ENCODE data around the gene BTBD18. TPM values are rescaled to one million over a fixed set of nuclear protein-coding genes. Genes with fewer than 3 reads are reported as not detected.

Gene BTBD18
- total RNA-seq, 1 donor from 2014 or later = not detected

DNA sequence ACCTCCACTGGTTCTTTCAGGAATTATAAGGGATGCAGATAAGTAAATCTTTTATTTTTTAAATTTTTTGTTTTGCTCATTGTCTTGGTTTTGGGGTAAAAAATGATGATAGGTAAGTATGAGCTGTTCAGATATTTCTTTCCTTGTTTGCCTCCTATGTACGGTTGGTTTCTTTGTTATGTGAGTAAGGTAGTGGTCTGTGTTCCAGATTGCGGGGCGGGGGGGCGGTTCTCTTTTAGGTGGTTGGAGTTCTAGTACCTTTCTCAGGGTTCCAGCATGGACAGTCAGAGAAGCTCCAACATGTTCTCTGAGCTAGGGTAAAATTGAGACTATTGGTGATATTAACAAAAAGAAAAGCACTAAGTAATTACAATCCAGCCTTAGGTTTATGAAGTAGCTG is 12.4 kb upstream of the BTBD18 start:
- Mint-ChIP-seq H3K27me3 (no peaks in the 10 kb centered on the region), H3K9me3 (no peaks in the 10 kb centered on the region), H3K4me3 (no peak overlapping the region), H3K4me1 (peaks cover 19% of the 10 kb centered on the region), H3K36me3 (ENCODE audit: low read depth) (peaks cover 1% of the 10 kb centered on the region), H3K27ac (no peak overlapping the region)
- intact Hi-C loops (cut with micrococcal nuclease) = no loop called here
- no peak for DNase-seq

DNA sequence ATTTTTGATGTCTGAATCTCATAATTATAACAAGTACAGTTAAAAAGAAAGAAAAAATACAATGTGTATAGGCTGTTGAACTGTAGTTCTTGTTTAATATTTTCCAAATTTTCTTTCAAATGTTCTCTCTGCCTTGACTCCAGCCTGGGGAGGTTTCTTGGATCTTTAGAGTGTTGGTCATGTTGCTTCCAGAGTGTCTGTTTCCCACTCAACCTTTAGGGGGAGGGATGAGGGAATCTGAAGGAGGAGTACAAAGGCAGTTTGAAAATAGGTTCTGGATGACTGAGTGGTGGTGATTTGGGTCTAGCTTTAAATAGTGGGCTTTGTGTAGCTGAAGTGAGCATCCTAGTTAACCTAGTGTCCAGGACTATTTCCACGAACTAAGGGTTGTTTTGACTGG is 11.9 kb upstream of the BTBD18 start:
- DNase-seq = no peak
- intact Hi-C loops (cut with micrococcal nuclease) = no loop called here
- no peaks in the 10 kb centered on the region for H3K27me3 Mint-ChIP-seq
- peaks cover 1% of the 10 kb centered on the region for H3K36me3 Mint-ChIP-seq (ENCODE audit: low read depth)
- peaks cover 19% of the 10 kb centered on the region for H3K4me1 Mint-ChIP-seq
- no peak overlapping the region for H3K27ac Mint-ChIP-seq
- no peak overlapping the region for H3K4me3 Mint-ChIP-seq
- no peaks in the 10 kb centered on the region for H3K9me3 Mint-ChIP-seq

DNA sequence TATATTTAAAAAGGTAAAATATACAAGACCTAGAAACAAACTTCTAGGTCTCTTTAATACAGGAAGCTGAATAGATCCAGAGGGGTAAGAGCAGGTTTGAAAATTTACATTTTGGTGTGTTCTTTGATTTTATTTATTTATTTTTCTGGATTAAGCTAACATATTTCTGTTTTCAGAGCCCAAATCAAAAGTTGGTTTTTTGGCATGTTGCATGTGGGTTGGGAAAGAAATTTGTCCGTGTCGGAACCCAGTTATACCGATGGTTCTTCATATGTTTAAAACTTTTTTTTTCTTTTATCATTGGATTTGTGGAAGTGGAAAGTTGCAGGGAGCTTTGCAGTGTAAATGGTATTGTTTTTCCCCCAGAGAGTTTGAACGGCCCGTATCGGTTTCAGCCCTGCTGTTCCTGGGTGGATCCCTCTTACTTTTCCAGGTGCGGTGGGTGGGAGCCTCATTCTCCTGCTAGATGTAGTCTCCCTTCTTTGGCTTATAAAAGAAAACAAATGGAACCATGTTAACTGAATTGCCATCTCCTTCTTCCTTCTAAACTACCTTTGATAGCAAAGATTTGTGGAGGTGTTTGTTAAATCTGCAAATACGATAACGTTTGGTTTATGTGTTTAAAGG is 10.7 kb upstream of the BTBD18 start:
- Mint-ChIP-seq H3K4me3 (peak overlapping the region; percentile 54), H3K4me1 (peaks cover 23% of the 10 kb centered on the region), H3K27me3 (no peaks in the 10 kb centered on the region), H3K9me3 (no peaks in the 10 kb centered on the region), H3K36me3 (ENCODE audit: low read depth) (peaks cover 1% of the 10 kb centered on the region), H3K27ac (no peak overlapping the region)
- no peak for DNase-seq
- intact Hi-C loops (cut with micrococcal nuclease) = no loop called here

DNA sequence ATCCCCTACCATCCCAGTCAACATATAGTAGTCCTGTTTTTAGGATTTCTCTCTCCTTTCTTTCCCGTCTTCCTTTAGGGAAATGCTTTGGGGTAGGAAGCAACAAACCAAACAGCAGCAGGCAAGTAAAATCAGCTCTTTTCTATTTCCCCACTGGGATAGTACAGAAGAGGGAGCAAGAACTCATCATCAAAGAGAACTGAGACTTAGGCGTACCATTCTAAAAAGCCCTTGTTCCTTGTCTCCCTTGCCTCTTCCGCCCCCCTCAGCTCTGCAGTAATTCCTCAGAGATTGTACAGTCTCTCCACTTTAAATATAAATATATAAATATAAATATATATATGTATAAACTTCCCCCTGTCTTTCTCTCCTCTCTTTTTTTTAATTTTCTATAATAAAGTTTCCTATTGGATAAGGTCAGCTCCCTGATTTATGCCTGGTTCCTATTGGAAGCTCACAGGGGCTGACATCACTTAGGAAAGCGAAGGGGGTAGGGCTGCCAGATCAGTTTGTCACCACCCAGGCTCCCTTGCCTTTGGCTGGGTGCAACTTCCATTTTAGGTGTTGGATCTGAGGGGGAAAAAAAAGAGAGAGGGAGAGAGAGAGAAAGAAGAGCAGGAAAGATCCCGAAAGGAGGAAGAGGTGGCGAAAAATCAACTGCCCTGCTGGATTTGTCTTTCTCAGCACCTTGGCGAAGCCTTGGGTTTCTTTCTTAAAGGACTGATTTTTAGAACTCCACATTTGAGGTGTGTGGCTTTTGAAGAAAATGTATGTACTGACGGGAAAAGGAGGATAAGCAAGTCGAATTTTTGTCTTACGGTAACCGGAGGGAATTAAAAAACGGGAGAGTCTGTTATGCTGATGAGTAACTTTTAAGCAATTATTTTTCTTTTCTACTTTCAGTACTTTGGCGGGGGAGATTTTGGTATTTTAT is 9.9 kb upstream of the BTBD18 start, which contains the start of gene CTNND1:
Gene CTNND1, plus strand, starts transcription at position 502 of the 934 bp plus-strand sequence. CDS start 29,677 bp downstream, outside the sequence.
- Mint-ChIP-seq H3K27ac (no peak within 1 kb of the TSS), H3K4me1 (peaks cover 23% of the 10 kb centered on the region), H3K36me3 (ENCODE audit: low read depth) (peaks cover 1% of the 10 kb centered on the region), H3K9me3 (no peaks in the 10 kb centered on the region), H3K4me3 (peak within 1 kb of the TSS; percentile 56), H3K27me3 (no peaks in the 10 kb centered on the region)
- no peak for DNase-seq
- intact Hi-C loops (cut with micrococcal nuclease) = no loop called here

DNA sequence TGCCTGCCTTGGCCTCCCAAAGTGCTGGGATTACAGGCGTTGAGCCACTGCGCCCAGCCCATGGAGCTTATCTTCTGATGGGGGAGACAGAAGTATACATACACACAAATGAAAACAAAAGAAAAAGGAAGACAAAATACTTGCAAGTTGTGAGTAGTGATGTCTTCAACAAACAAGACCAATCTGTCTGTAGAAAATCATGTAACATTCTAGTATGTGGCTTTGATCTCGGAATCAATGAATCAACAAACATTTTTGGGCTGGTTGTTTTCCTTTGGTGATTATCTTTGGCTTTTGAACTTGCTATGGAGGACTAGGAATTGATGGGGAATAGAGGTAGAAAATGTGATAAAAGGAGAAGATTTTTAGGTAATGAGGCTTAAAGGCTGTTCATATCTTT is 6.6 kb upstream of the BTBD18 start:
- Mint-ChIP-seq H3K27me3 (no peaks in the 10 kb centered on the region), H3K9me3 (no peaks in the 10 kb centered on the region), H3K4me3 (no peak overlapping the region), H3K4me1 (peaks cover 15% of the 10 kb centered on the region), H3K27ac (no peak overlapping the region), H3K36me3 (ENCODE audit: low read depth) (peaks cover 1% of the 10 kb centered on the region)
- no peak for DNase-seq
- intact Hi-C loops (cut with micrococcal nuclease) = no loop called here

DNA sequence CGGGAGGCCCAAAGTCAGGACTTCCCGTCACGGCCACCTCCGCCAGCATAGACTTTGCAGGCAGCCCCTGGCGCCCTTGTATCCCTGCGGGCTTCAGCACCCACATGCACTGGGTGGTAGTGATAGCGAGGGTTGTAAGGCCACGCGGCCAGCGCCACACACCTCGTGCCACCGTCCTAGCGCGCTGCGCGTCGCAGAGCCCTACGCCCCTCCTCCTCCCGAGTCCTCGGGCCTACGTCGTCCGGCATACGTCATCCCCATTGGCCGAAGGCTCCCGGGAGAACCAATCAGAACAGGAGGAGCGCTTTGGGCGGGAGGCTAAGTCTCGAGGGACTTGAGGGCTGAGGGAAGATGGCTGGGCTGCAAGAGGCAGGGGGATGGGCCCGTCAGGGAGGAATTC is 1.3 kb upstream of the BTBD18 start:
- DNase-seq = no peak
- intact Hi-C loops (cut with micrococcal nuclease) = no loop called here
- Mint-ChIP-seq H3K27me3 (no peaks in the 10 kb centered on the region), H3K4me3 (no peak overlapping the region), H3K9me3 (no peaks in the 10 kb centered on the region), H3K4me1 (peaks cover 14% of the 10 kb centered on the region), H3K36me3 (ENCODE audit: low read depth) (peaks cover 10% of the 10 kb centered on the region), H3K27ac (no peak overlapping the region)

DNA sequence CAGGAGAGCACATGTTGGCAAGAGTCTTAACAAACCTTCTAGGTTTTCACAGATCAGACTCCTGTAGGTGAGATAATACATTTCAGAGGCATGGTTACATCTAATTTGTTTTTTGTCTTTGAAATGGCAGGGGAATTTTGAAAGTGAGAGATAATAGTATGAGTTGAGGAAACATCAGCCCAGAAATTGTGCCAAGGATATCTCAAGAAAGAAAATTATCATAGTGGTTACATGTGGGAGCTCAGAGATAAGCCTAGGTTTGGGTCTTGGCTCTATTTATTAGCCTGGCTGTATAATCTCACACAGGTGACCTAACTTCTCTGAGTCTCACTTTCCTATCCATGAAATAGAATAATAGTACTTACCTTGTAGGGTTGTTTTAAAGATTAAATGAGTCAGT is 443 bp downstream of the BTBD18 start:
- no peak for DNase-seq
- H3K27me3 Mint-ChIP-seq = no peaks in the 10 kb centered on the region
- peaks cover 20% of the 10 kb centered on the region for H3K36me3 Mint-ChIP-seq (ENCODE audit: low read depth)
- H3K4me1 Mint-ChIP-seq = peaks cover 19% of the 10 kb centered on the region
- no peaks in the 10 kb centered on the region for H3K9me3 Mint-ChIP-seq
- intact Hi-C loops (cut with micrococcal nuclease) = loop anchor here (1.0 kb wide), 1 partner anchor 49 kb away; no protein-coding TSS in a partner anchor
- no peak overlapping the region for H3K27ac Mint-ChIP-seq
- no peak overlapping the region for H3K4me3 Mint-ChIP-seq

DNA sequence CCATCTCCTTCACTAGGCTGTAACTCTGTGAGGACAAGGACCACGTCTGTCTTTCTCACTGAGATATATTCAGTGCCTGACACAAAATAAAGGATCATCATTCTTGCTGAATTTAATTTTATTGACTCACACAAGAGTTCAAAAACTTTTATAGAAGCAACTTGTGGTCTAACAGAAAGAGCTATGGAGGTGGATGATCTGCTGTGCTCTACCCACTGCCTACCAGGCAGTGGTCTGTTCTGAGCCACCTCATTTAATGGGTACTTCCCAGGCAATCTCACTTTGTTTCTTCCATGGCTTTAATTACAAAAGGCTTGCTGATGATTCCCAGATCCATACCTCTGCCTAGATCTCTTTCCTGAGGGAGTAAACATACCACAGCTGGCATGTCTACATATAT is 4.7 kb downstream of the BTBD18 start:
- peak overlapping the region; percentile 74 for H3K27ac Mint-ChIP-seq
- no peak for DNase-seq
- intact Hi-C loops (cut with micrococcal nuclease) = loop anchor here (10.0 kb wide), 1 partner anchor 412 kb away; the partner anchor contains the start of genes P2RX3 and SSRP1
- peaks cover 51% of the 10 kb centered on the region for H3K36me3 Mint-ChIP-seq (ENCODE audit: low read depth)
- no peaks in the 10 kb centered on the region for H3K27me3 Mint-ChIP-seq
- no peak overlapping the region for H3K4me3 Mint-ChIP-seq
- H3K9me3 Mint-ChIP-seq = no peaks in the 10 kb centered on the region
- peaks cover 31% of the 10 kb centered on the region for H3K4me1 Mint-ChIP-seq

DNA sequence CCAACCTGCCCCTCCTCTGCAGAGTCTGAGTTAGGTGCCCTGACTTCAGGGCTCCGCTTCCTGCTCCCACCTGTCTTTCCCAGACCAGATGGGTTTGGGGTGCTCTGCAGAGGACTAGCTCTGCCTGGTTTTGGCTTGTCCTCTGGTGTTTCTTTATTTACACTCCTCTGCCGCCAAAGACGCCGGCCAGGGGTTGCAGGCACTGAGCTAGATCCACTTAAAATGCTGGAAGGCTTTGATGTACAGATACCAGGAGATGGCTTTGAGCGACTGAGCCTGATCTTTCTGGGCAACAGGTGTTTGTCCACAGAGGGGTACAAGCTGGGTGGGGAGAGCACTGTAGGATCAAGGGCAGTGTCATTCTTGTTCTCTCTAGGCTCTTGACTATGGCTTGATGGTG is 6.4 kb downstream of the BTBD18 start:
- H3K27ac Mint-ChIP-seq = peak overlapping the region; percentile 36

DNA sequence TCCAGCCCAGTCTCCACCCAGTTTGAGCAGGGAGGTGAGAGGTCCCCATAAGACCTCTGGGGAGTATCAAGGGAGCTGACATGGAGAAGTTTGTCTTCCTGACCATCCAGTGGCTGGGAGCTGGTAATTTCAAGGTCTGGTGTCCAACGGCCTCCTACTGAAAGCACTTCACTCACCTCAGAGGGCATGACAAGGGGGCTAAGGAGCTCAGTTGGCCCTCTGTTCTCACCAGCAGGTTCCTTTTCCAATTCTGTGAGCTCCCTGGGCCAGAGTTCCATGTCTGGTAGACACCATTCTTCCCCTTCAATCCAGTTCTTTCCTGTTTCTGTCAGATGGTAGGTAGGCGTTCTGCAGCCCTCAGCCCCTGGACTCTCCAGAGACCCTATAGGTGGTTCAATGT is 7.3 kb downstream of the BTBD18 start:
- Mint-ChIP-seq H3K4me3 (peak overlapping the region; percentile 66), H3K36me3 (ENCODE audit: low read depth) (peaks cover 63% of the 10 kb centered on the region), H3K4me1 (peaks cover 38% of the 10 kb centered on the region), H3K27ac (peak overlapping the region; percentile 78), H3K9me3 (no peaks in the 10 kb centered on the region), H3K27me3 (no peaks in the 10 kb centered on the region)
- DNase-seq = no peak
- intact Hi-C loops (cut with micrococcal nuclease) = loop anchor here (10.0 kb wide), 1 partner anchor 410 kb away; the partner anchor contains the start of genes P2RX3 and SSRP1

More for the DNA sequence above, 6.4 kb downstream of the BTBD18 start:
- Mint-ChIP-seq H3K27me3 (no peaks in the 10 kb centered on the region), H3K4me3 (no peak overlapping the region), H3K9me3 (no peaks in the 10 kb centered on the region), H3K4me1 (peaks cover 35% of the 10 kb centered on the region), H3K36me3 (ENCODE audit: low read depth) (peaks cover 59% of the 10 kb centered on the region)
- intact Hi-C loops (cut with micrococcal nuclease) = loop anchor here (10.0 kb wide), 1 partner anchor 410 kb away; the partner anchor contains the start of genes P2RX3 and SSRP1
- DNase-seq = no peak

DNA sequence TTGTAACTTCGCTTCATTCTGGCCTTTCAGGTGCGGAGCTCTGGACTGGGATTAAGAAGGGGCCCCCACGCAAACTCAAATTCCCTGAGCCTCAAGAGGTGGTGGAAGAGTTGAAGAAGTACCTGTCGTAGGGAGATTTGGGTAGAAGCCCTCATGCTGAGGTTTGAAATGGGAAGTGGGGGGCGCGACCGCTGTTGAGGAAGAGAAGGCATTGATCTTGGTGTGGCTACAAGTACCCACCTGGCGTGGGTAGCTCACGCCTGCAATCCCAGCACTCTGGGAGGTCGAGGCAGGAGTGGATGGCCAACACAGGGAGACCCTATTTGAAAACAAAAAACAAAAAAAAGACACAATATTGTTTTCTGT is 9.5 kb downstream of the BTBD18 start:
- H3K36me3 Mint-ChIP-seq (ENCODE audit: low read depth) = peaks cover 68% of the 10 kb centered on the region
- peak overlapping the region; percentile 93 for H3K4me3 Mint-ChIP-seq
- no peak for DNase-seq
- H3K27me3 Mint-ChIP-seq = no peaks in the 10 kb centered on the region
- intact Hi-C loops (cut with micrococcal nuclease) = loop anchor here (10.0 kb wide), 1 partner anchor 407 kb away; the partner anchor contains the start of genes P2RX3 and SSRP1
- H3K27ac Mint-ChIP-seq = peak overlapping the region; percentile 96
- H3K4me1 Mint-ChIP-seq = peaks cover 33% of the 10 kb centered on the region
- no peaks in the 10 kb centered on the region for H3K9me3 Mint-ChIP-seq

DNA sequence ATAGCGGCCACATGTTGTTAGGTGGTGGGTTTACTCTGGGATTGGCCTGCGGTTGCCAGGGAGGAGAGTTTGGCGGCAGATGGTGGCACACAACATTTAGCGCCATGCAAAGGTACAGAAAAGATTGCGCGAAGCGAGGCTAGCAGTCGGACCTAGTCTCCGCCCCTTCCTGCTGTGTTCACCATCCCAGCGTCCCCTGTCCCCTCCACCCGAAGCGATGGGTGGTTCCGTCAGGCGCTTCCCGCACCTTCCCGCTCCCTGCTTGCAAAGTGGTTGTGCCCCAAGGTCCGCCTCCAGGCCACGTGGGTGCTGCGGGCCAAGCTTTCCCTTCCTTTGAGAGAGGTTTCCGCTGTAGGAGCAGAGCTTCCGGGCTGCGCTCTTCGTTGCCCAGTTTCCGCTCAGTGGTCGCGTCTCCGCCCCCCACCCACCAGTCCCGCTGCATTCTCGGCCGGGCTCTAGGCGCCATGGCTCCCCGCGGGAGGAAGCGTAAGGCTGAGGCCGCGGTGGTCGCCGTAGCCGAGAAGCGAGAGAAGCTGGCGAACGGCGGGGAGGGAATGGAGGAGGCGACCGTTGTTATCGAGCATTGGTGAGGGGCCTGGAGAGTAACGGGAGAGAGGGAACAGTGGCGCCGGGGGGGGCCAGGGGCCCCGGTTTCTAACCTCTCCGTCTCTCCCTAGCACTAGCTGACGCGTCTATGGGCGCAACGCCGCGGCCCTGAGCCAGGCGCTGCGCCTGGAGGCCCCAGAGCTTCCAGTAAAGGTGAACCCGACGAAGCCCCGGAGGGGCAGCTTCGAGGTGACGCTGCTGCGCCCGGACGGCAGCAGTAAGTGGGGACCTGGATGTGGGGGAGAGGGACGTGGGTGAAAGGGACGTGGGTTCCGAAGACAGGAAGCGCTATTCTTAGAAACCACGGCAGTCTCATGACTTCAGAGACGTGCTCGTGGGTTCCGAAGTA is 10.2 kb downstream of the BTBD18 start, which contains the start of gene SELENOH:
Gene SELENOH, plus strand, starts transcription at position 360 of the 955 bp plus-strand sequence. Its CDS starts 105 bp downstream, at position 465.
- no peaks in the 10 kb centered on the region for H3K9me3 Mint-ChIP-seq
- intact Hi-C loops (cut with micrococcal nuclease) = loop anchor here (1.0 to 10.0 kb wide), 10 partner anchors 29 to 837 kb away; partner anchors contain the start of genes CLP1, MED19, P2RX3 and SSRP1
- H3K4me3 Mint-ChIP-seq = peak within 1 kb of the TSS; percentile 93
- no peaks in the 10 kb centered on the region for H3K27me3 Mint-ChIP-seq
- H3K27ac Mint-ChIP-seq = peak within 1 kb of the TSS; percentile 96
- H3K4me1 Mint-ChIP-seq = peaks cover 30% of the 10 kb centered on the region
- peaks cover 62% of the 10 kb centered on the region for H3K36me3 Mint-ChIP-seq (ENCODE audit: low read depth)
- DNase-seq = peak; percentile 98

All from activated CD4-positive, alpha-beta T cell treated with anti-CD3 and anti-CD28 coated beads, Interleukin-2, amount 10 ng/mL, durations not matched to agents 24 days and 14 days (primary cell).